Measurements from ENCODE around the gene MUC13. TPM values are rescaled to one million over a fixed set of nuclear protein-coding genes. Genes with fewer than 3 reads are reported as not detected.

The MUC13 gene
- total RNA-seq, 1 experiment from 2014 or later: not detected

DNA sequence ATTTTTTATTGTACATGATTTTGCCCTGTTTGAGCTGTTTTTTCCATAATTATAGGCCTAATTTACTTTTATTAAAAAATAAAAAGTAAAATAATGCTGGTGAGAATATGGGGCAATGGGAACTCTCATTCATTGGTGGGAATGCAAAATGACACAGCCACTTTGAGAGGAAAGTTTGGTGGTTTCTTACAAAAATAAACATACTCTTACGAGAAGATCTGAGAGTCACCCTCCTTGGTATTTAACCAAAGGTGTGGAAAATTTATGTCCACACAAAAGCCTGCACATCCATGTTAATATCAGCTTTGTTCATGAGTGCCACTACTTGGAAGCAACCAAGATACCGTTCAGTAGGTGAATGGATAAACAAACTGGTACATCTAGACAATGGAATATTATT, 9.8 kb downstream of the MUC13 start:
- peaks cover 4% of the 10 kb centered on the region for H3K27me3 Mint-ChIP-seq (ENCODE audit: insufficient read depth, unreplicated experiment)
- CTCF ChIA-PET: interaction anchor here (0.6 to 1.8 kb wide), 7 partner anchors 8 to 808 kb away, joined by 4 to 7 read pairs (median 4); partner anchors contain the start of gene MUC13
- H3K9me3 Mint-ChIP-seq (ENCODE audit: unreplicated experiment): no peaks in the 10 kb centered on the region
- DNase-seq (ENCODE audit: unreplicated experiment): no peak
- no peaks in the 10 kb centered on the region for H3K36me3 Mint-ChIP-seq (ENCODE audit: insufficient read depth, unreplicated experiment)
- peaks cover 8% of the 10 kb centered on the region for H3K4me1 Mint-ChIP-seq (ENCODE audit: insufficient read depth, unreplicated experiment)
- TF ChIP-seq, protein P1, sequence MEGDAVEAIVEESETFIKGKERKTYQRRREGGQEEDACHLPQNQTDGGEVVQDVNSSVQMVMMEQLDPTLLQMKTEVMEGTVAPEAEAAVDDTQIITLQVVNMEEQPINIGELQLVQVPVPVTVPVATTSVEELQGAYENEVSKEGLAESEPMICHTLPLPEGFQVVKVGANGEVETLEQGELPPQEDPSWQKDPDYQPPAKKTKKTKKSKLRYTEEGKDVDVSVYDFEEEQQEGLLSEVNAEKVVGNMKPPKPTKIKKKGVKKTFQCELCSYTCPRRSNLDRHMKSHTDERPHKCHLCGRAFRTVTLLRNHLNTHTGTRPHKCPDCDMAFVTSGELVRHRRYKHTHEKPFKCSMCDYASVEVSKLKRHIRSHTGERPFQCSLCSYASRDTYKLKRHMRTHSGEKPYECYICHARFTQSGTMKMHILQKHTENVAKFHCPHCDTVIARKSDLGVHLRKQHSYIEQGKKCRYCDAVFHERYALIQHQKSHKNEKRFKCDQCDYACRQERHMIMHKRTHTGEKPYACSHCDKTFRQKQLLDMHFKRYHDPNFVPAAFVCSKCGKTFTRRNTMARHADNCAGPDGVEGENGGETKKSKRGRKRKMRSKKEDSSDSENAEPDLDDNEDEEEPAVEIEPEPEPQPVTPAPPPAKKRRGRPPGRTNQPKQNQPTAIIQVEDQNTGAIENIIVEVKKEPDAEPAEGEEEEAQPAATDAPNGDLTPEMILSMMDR (IDR thresholded peaks at IDR 0.05; ENCODE audit: unreplicated experiment): no peak
- H3K27ac Mint-ChIP-seq (ENCODE audit: low read depth, unreplicated experiment): no peak overlapping the region
- BruUV-seq (replicated peaks): no TSS peak
- POLR2A ChIA-PET: no interaction called here
- no peak overlapping the region for H3K4me3 Mint-ChIP-seq (ENCODE audit: unreplicated experiment)
- intact Hi-C loops (cut with micrococcal nuclease): loop anchor here (5.0 kb wide), 1 partner anchor 228 kb away; no protein-coding TSS in a partner anchor

GRCh38 chr3:124923833-124924232, 10.7 kb downstream of the MUC13 start:
- TF ChIP-seq, protein P1 (IDR thresholded peaks at IDR 0.05; ENCODE audit: unreplicated experiment): peak; percentile 15
- H3K36me3 Mint-ChIP-seq (ENCODE audit: insufficient read depth, unreplicated experiment): no peaks in the 10 kb centered on the region
- H3K4me1 Mint-ChIP-seq (ENCODE audit: insufficient read depth, unreplicated experiment): peaks cover 8% of the 10 kb centered on the region
- ChIA-PET CTCF (interaction anchor here (0.5 to 1.8 kb wide), 7 partner anchors 9 to 513 kb away, joined by 3 to 5 read pairs (median 4); partner anchors contain the start of gene MUC13), POLR2A (no interaction called here)
- intact Hi-C loops (cut with micrococcal nuclease): no loop called here
- no peak overlapping the region for H3K27ac Mint-ChIP-seq (ENCODE audit: low read depth, unreplicated experiment)
- peaks cover 13% of the 10 kb centered on the region for H3K27me3 Mint-ChIP-seq (ENCODE audit: insufficient read depth, unreplicated experiment)
- H3K4me3 Mint-ChIP-seq (ENCODE audit: unreplicated experiment): no peak overlapping the region
- no peaks in the 10 kb centered on the region for H3K9me3 Mint-ChIP-seq (ENCODE audit: unreplicated experiment)
- BruUV-seq (replicated peaks): no TSS peak
- DNase-seq (ENCODE audit: unreplicated experiment): peak; percentile 17

- H3K27me3 Mint-ChIP-seq (ENCODE audit: insufficient read depth, unreplicated experiment): peaks cover 21% of the 10 kb centered on the region
- H3K4me1 Mint-ChIP-seq (ENCODE audit: insufficient read depth, unreplicated experiment): peaks cover 8% of the 10 kb centered on the region
- intact Hi-C loops (cut with micrococcal nuclease): no loop called here
- no peak overlapping the region for H3K4me3 Mint-ChIP-seq (ENCODE audit: unreplicated experiment)
- POLR2A ChIA-PET: no interaction called here
- no TSS peak for BruUV-seq (replicated peaks)
- H3K36me3 Mint-ChIP-seq (ENCODE audit: insufficient read depth, unreplicated experiment): no peaks in the 10 kb centered on the region
- no peaks in the 10 kb centered on the region for H3K9me3 Mint-ChIP-seq (ENCODE audit: unreplicated experiment)
- CTCF ChIA-PET: interaction anchor here (1.5 kb wide), 1 partner anchor 153 kb away, joined by 3 read pairs; no protein-coding TSS in a partner anchor
- no peak for DNase-seq (ENCODE audit: unreplicated experiment)
- TF ChIP-seq, protein P1 (IDR thresholded peaks at IDR 0.05; ENCODE audit: unreplicated experiment): no peak
- no peak overlapping the region for H3K27ac Mint-ChIP-seq (ENCODE audit: low read depth, unreplicated experiment)
Measured at GRCh38 chr3:124920718-124921117, 13.8 kb downstream of the MUC13 start.

GRCh38 chr3:124919756-124920155, 14.8 kb downstream of the MUC13 start:
- no peak for DNase-seq (ENCODE audit: unreplicated experiment)
- Mint-ChIP-seq H3K36me3 (ENCODE audit: insufficient read depth, unreplicated experiment) (no peaks in the 10 kb centered on the region), H3K9me3 (ENCODE audit: unreplicated experiment) (no peaks in the 10 kb centered on the region), H3K4me1 (ENCODE audit: insufficient read depth, unreplicated experiment) (peaks cover 8% of the 10 kb centered on the region), H3K27me3 (ENCODE audit: insufficient read depth, unreplicated experiment) (peaks cover 21% of the 10 kb centered on the region), H3K4me3 (ENCODE audit: unreplicated experiment) (no peak overlapping the region), H3K27ac (ENCODE audit: low read depth, unreplicated experiment) (no peak overlapping the region)
- POLR2A ChIA-PET: interaction anchor here (0.5 kb wide), 1 partner anchor 17 kb away, joined by 3 read pairs; no protein-coding TSS in a partner anchor
- no TSS peak for BruUV-seq (replicated peaks)
- TF ChIP-seq, protein P1 (IDR thresholded peaks at IDR 0.05; ENCODE audit: unreplicated experiment): no peak
- intact Hi-C loops (cut with micrococcal nuclease): no loop called here
- CTCF ChIA-PET: interaction anchor here (0.6 to 2.5 kb wide), 3 partner anchors 18 to 159 kb away, joined by 3 to 16 read pairs (median 10); no protein-coding TSS in a partner anchor
